Muscle of back (tissue), 11 donors: ENCODE data around the gene APBB2. TPM values are rescaled to one million over a fixed set of nuclear protein-coding genes. Genes with fewer than 3 reads are reported as not detected.

Experiments
- DNase-seq, 3 donors: peaks; one replicate each; pipeline versions ENCODE4 v3.0.0 to v3.0.0-alpha.2; 2013
- polyA plus RNA-seq, 10 donors: library from polyadenylated mRNA; unstranded; fragments of 120-200 nt; gene quantifications; one replicate each; pipeline ENCODE4 v1.2.1, GENCODE V29; 2013; ENCODE audit not compliant: insufficient read length in 10 of 10

Gene APBB2
- polyA plus RNA-seq, 10 donors: 29.5 to 55.5 (median 44.6) TPM

GRCh38 chr4:41196633-41197332, 17.6 kb downstream of the APBB2 start:
- no peak for DNase-seq

- no peak for DNase-seq
These were observed 22.2 kb downstream of the APBB2 start for GRCh38 chr4:41192136-41192535.

- no peak for DNase-seq
These were observed 24.7 kb downstream of the APBB2 start for GRCh38 chr4:41189666-41190065.

GRCh38 chr4:41189076-41189475, 25.3 kb downstream of the APBB2 start:
- no peak for DNase-seq

- DNase-seq: no peak
These were observed 28.4 kb downstream of the APBB2 start for GRCh38 chr4:41185614-41186592.

- no peak for DNase-seq
These were observed 30.3 kb downstream of the APBB2 start for GRCh38 chr4:41184009-41184408.

- no peak for DNase-seq
These were observed 31.3 kb downstream of the APBB2 start for GRCh38 chr4:41183021-41183553.

- no peak for DNase-seq
These were observed 33.3 kb downstream of the APBB2 start for GRCh38 chr4:41181037-41181436.

GRCh38 chr4:41179498-41180195, 34.7 kb downstream of the APBB2 start:
- DNase-seq: peak in 1 of 3 donors; percentile 29

GRCh38 chr4:41178372-41179370, 35.7 kb downstream of the APBB2 start:
- peak in 2 of 3 donors; percentile 46 to 83 for DNase-seq

GRCh38 chr4:41177016-41177415, 37.3 kb downstream of the APBB2 start:
- DNase-seq: peak in 2 of 3 donors; percentile 43 to 67

- peak in 2 of 3 donors; percentile 40 to 75 for DNase-seq
These were observed 38.0 kb downstream of the APBB2 start for GRCh38 chr4:41176340-41176739.

- no peak for DNase-seq
These were observed 38.5 kb downstream of the APBB2 start for GRCh38 chr4:41175794-41176193.

GRCh38 chr4:41174444-41174843, 39.9 kb downstream of the APBB2 start:
- no peak for DNase-seq

GRCh38 chr4:41172786-41173185, 41.6 kb downstream of the APBB2 start:
- DNase-seq: no peak

- DNase-seq: no peak
These were observed 45.0 kb downstream of the APBB2 start for GRCh38 chr4:41169256-41169800.

- DNase-seq: no peak
These were observed 47.2 kb downstream of the APBB2 start for GRCh38 chr4:41167191-41167590.

- DNase-seq: no peak
These were observed 49.9 kb downstream of the APBB2 start for GRCh38 chr4:41164405-41164804.

- no peak for DNase-seq
These were observed 53.0 kb downstream of the APBB2 start for GRCh38 chr4:41161355-41161754.

GRCh38 chr4:41160856-41161255, 53.5 kb downstream of the APBB2 start:
- DNase-seq: no peak
